B cell (primary cell): ENCODE results near the gene NFIC. TPM values are rescaled to one million over a fixed set of nuclear protein-coding genes. Genes with fewer than 3 reads are reported as not detected.
A peak's percentile ranks its signal among the peaks of the same experiment; 100 is the strongest.

Source experiments
- ATAC-seq: fragments of 200-7000 bp; cut with Tn5 transposase; one replicate; pipeline ENCODE4 v1.10.0; 2021; ENCODE audit warnings: low read depth, mild to moderate bottlenecking, moderate number of reproducible peaks, moderate library complexity
- CTCF ChIA-PET: fragments of 350-600 bp; sonication (Branson Sonifier 250); formaldehyde crosslinking; loops from one replicate; lab custom pipeline; 2021; ENCODE audit warnings: antibody characterized with exemption, inconsistent platforms; lab: Charles Lee
- POLR2A ChIA-PET: fragments of 350-600 bp; sonication (Branson Sonifier 250); formaldehyde crosslinking; loops from one replicate; lab custom pipeline; 2021; ENCODE audit warnings: antibody characterized with exemption; lab: Charles Lee
- DNase-seq: peaks from one replicate; pipeline ENCODE4 v3.0.0; 2013
- H2AFZ ChIP-seq: 2 replicates; pipeline ENCODE4 v1.6.1; 2012; ENCODE audit warnings: mild to moderate bottlenecking, low read depth, low read length; ENCODE audit not compliant: insufficient read depth, poor library complexity, severe bottlenecking
- H3K27ac ChIP-seq, 2 donors: 1 replicate in 1 of 2; 2 replicates in 1 of 2; pipeline ENCODE4 v1.5.1; 2012 to 2013; ENCODE audit warnings: low read length in 2 of 2, mild to moderate bottlenecking in 2 of 2, moderate library complexity in 1 of 2
- H3K27me3 ChIP-seq, 4 experiments: fragments of 200-600 bp in 1 of 4; sonication (generic) in 1 of 4; replicated peaks in 1 of 4; 1 replicate in 2 of 4; 2 replicates in 2 of 4; pipeline versions ENCODE4 v1.6.1 to v1.7.0; 2013 to 2016; ENCODE audit warnings: low read length in 3 of 4, mild to moderate bottlenecking in 2 of 4, mixed read lengths in 1 of 4, moderate library complexity in 1 of 4; ENCODE audit not compliant: insufficient read depth in 4 of 4, control insufficient read depth in 3 of 4; ENCODE audit errors: control extremely low read depth in 1 of 4
- H3K36me3 ChIP-seq, 2 experiments: replicated peaks in 1 of 2; 1 replicate in 1 of 2; 2 replicates in 1 of 2; pipeline versions ENCODE4 v1.6.1 to v1.7.1; 2013; ENCODE audit warnings: low read length in 1 of 2; ENCODE audit not compliant: insufficient read depth in 2 of 2, control insufficient read depth in 1 of 2; ENCODE audit errors: control extremely low read depth in 1 of 2, extremely low read depth in 1 of 2
- H3K4me1 ChIP-seq, 2 donors: fragments of 200-600 bp in 1 of 2; sonication (generic) in 1 of 2; 1 replicate in 1 of 2; 2 replicates in 1 of 2; pipeline versions ENCODE4 v1.5.1 to v1.6.1; 2013 to 2017; ENCODE audit warnings: low read length in 2 of 2; ENCODE audit not compliant: control insufficient read depth in 2 of 2, insufficient read depth in 2 of 2
- H3K4me2 ChIP-seq: replicated peaks from 2 replicates; pipeline ENCODE3; 2012; ENCODE audit warnings: mild to moderate bottlenecking, low read depth, low read length; ENCODE audit not compliant: poor library complexity, severe bottlenecking
- H3K4me3 ChIP-seq, 5 experiments: fragments of 200-600 bp in 1 of 5; sonication (generic) in 1 of 5; 1 replicate in 3 of 5; 2 replicates in 2 of 5; pipeline versions ENCODE4 v1.5.1 to v1.7.0; 2011 to 2016; ENCODE audit warnings: low read length in 4 of 5, mild to moderate bottlenecking in 4 of 5, low read depth in 2 of 5, control low read depth in 1 of 5, moderate library complexity in 1 of 5; ENCODE audit not compliant: insufficient read depth in 1 of 5; ENCODE audit errors: control extremely low read depth in 1 of 5, extremely low read depth in 1 of 5
- H3K79me2 ChIP-seq: fragments of 200-600 bp; sonication (generic); one replicate; pipeline ENCODE4 v1.6.0; 2016; ENCODE audit warnings: low read length; ENCODE audit not compliant: control insufficient read depth, insufficient read depth
- H3K9ac ChIP-seq: fragments of 200-600 bp; sonication (generic); 2 replicates; pipeline ENCODE4 v1.6.1; 2017; ENCODE audit warnings: mild to moderate bottlenecking, low read length, moderate library complexity
- H3K9me3 ChIP-seq, 3 donors: one replicate each; pipeline versions ENCODE4 v1.6.1 to v1.7.1; 2013; ENCODE audit warnings: low read length in 2 of 3; ENCODE audit not compliant: control insufficient read depth in 2 of 3, insufficient read depth in 1 of 3; ENCODE audit errors: control extremely low read depth in 1 of 3
- H4K20me1 ChIP-seq: 2 replicates; pipeline ENCODE4 v1.6.0; 2012; ENCODE audit warnings: mild to moderate bottlenecking, low read length; ENCODE audit not compliant: insufficient read depth, control insufficient read depth, poor library complexity, severe bottlenecking
- H3K27ac Mint-ChIP-seq: one replicate; pipeline ENCODE4 v1.8.0; 2021; ENCODE audit warnings: mixed read lengths
- H3K27me3 Mint-ChIP-seq: one replicate; pipeline ENCODE4 v1.8.0; 2021; ENCODE audit warnings: mixed read lengths
- H3K4me1 Mint-ChIP-seq: one replicate; pipeline ENCODE4 v1.8.0; 2021; ENCODE audit warnings: mixed read lengths
- H3K4me3 Mint-ChIP-seq: one replicate; pipeline ENCODE4 v1.8.0; 2021; ENCODE audit warnings: mixed read lengths
- H3K9me3 Mint-ChIP-seq: one replicate; pipeline ENCODE4 v1.8.0; 2022; ENCODE audit warnings: mixed read lengths; ENCODE audit not compliant: insufficient read depth
- CTCF ChIP-seq: fragments of 200-600 bp; IDR thresholded peaks from one replicate; pipeline ENCODE4 v1.8.0; 2022; ENCODE audit warnings: antibody characterized with exemption, mild to moderate bottlenecking
- EZH2 ChIP-seq: IDR thresholded peaks from 2 replicates; pipeline ENCODE4 v1.6.1; 2012; ENCODE audit warnings: borderline replicate concordance, low read depth, mild to moderate bottlenecking, moderate library complexity, low read length; ENCODE audit not compliant: insufficient read depth, poor library complexity, severe bottlenecking
- WGBS: methylation state at CpG from one replicate; pipeline ENCODE4 v1.1.5; 2013; ENCODE audit warnings: missing lambda C conversion rate; ENCODE audit not compliant: insufficient coverage; 5-methylcytosine and 5-hydroxymethylcytosine counted together
- intact Hi-C: fragments of 100-400 bp; cut with micrococcal nuclease; formaldehyde crosslinking; loops from one replicate; pipeline ENCODE4 v1.10.0; 2022
- polyA plus RNA-seq: library from polyadenylated mRNA; depleted of rRNA; stranded (reverse); fragments of >200 nt; gene quantifications from 2 replicates; pipeline ENCODE4 v1.2.3, GENCODE V29; 2012
- total RNA-seq, 2 donors: library from RNA; stranded (reverse); fragments of 120-200 nt in 1 of 2; gene quantifications; 1 replicate in 1 of 2; 2 replicates in 1 of 2; pipeline versions ENCODE4 v1.2.3 to v1.2.4, GENCODE V29; 2013 to 2022

Gene NFIC
- total and polyA plus RNA-seq, 2 donors (not counting 1 experiment from before 2014, with no cell fraction given), result 3.8 to 23.6 TPM

GRCh38 chr19:3360421-3361383 lies 5.7 kb upstream of the NFIC start:
- no peak for TF ChIP-seq EZH2
- no peak for TF ChIP-seq CTCF
- Histone ChIP-seq H3K27me3 (peaks cover 0 to 19% (median 8%) of the 10 kb centered on the region in 4 experiments), H3K27ac (peak overlapping the region; percentile 29 to 33), H3K4me2 (peak overlapping the region; percentile 80), H2AFZ (peak overlapping the region; percentile 63), H3K9ac (peak overlapping the region; percentile 62), H3K4me1 (peaks cover 24 to 38% of the 10 kb centered on the region in 2 donors), H4K20me1 (peaks cover 41% of the 10 kb centered on the region), H3K79me2 (peaks cover 10% of the 10 kb centered on the region), H3K9me3 (no peaks in the 10 kb centered on the region), H3K36me3 (no peaks in the 10 kb centered on the region), H3K4me3 (peak overlapping the region; percentile 53 to 72 (median 67))
- ChIA-PET POLR2A (interaction anchor here (0.9 kb wide), 1 partner anchor 74 kb away, joined by 3 read pairs; no protein-coding TSS in a partner anchor), CTCF (interaction anchor here (0.6 kb wide), 1 partner anchor 68 kb away, joined by 3 read pairs; no protein-coding TSS in a partner anchor)
- peaks cover 43% of the 10 kb centered on the region for H3K4me1 Mint-ChIP-seq
- DNase-seq, result peak; percentile 89
- peak; percentile 67 for ATAC-seq
- no peaks in the 10 kb centered on the region for H3K9me3 Mint-ChIP-seq
- peak overlapping the region; percentile 94 for H3K4me3 Mint-ChIP-seq
- under 1% methylated on average over 88 of the region's 90 CpGs for WGBS
- H3K27me3 Mint-ChIP-seq, result peaks cover 14% of the 10 kb centered on the region
- intact Hi-C loops, result loop anchor here (2.0 to 10.0 kb wide), 2 partner anchors 74 to 846 kb away; no protein-coding TSS in a partner anchor
- H3K27ac Mint-ChIP-seq, result peak overlapping the region; percentile 90
